Mammary epithelial cell (primary cell): ENCODE data around the gene TSPAN7.

Source experiments
- EZH2 ChIP-seq: IDR thresholded peaks from 2 replicates; pipeline ENCODE4 v1.6.1; 2012; ENCODE audit warnings: low read length, inconsistent platforms, borderline replicate concordance
- TF ChIP-seq, protein P1 (sequence below), 2 donors: IDR thresholded peaks in 1 of 2; conservative IDR thresholded peaks in 1 of 2; 2 replicates each; pipeline ENCODE4 v1.5.1; 2011 to 2012; ENCODE audit warnings: inconsistent platforms in 2 of 2, low read length in 2 of 2, mild to moderate bottlenecking in 2 of 2, control low read depth in 1 of 2, low read depth in 1 of 2; ENCODE audit not compliant: insufficient read depth in 1 of 2; ENCODE audit errors: extremely low read depth in 1 of 2

- TF ChIP-seq, protein P1, sequence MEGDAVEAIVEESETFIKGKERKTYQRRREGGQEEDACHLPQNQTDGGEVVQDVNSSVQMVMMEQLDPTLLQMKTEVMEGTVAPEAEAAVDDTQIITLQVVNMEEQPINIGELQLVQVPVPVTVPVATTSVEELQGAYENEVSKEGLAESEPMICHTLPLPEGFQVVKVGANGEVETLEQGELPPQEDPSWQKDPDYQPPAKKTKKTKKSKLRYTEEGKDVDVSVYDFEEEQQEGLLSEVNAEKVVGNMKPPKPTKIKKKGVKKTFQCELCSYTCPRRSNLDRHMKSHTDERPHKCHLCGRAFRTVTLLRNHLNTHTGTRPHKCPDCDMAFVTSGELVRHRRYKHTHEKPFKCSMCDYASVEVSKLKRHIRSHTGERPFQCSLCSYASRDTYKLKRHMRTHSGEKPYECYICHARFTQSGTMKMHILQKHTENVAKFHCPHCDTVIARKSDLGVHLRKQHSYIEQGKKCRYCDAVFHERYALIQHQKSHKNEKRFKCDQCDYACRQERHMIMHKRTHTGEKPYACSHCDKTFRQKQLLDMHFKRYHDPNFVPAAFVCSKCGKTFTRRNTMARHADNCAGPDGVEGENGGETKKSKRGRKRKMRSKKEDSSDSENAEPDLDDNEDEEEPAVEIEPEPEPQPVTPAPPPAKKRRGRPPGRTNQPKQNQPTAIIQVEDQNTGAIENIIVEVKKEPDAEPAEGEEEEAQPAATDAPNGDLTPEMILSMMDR (conservative IDR thresholded peaks at IDR 0.05 in 1 of 2, IDR thresholded peaks at IDR 0.05 in 1 of 2; ENCODE audit: extremely low read depth in 1 of 2, insufficient read depth in 1 of 2, low read depth in 1 of 2, low read length in 2 of 2): no peak
- TF ChIP-seq EZH2: no peak
Observed at GRCh38 chrX:38563030-38563429, 1.7 kb downstream of the TSPAN7 start.
